ENCODE results near the gene RNF34.

The RNF34 gene

GRCh38 chr12:121455766-121456420 lies 56.0 kb downstream of the RNF34 start:
- H3K9ac ChIP-seq (ENCODE audit: insufficient read length, low read depth), result no peak overlapping the region
- TF ChIP-seq ZNF274 (IDR thresholded peaks at IDR 0.05; ENCODE audit: low read depth, low read length) (no peak), YY1 (IDR thresholded peaks at IDR 0.05; ENCODE audit: insufficient read depth, insufficient read length) (no peak), SUZ12 (IDR thresholded peaks at IDR 0.05; ENCODE audit: extremely low read depth, insufficient read depth, insufficient read length) (no peak)

GRCh38 chr12:121456551-121456950 lies 56.6 kb downstream of the RNF34 start:
- Histone ChIP-seq H3K4me3 (ENCODE audit: insufficient read length, low read depth) (no peak overlapping the region), H3K36me3 (ENCODE audit: insufficient read depth, insufficient read length, low read length) (peaks cover 49% of the 10 kb centered on the region), H3K9ac (ENCODE audit: insufficient read length, low read depth) (no peak overlapping the region), H3K27me3 (ENCODE audit: insufficient read depth, insufficient read length) (no peaks in the 10 kb centered on the region), H3K4me1 (ENCODE audit: insufficient read depth, insufficient read length) (peaks cover 4% of the 10 kb centered on the region), H3K9me3 (ENCODE audit: insufficient read depth, low read length) (peaks cover 7% of the 10 kb centered on the region; the same call in 1 of the 2 replicates)
- no peak for TF ChIP-seq SUZ12 (IDR thresholded peaks at IDR 0.05; ENCODE audit: extremely low read depth, insufficient read depth, insufficient read length)
- TF ChIP-seq YY1 (IDR thresholded peaks at IDR 0.05; ENCODE audit: insufficient read depth, insufficient read length), result no peak
- TF ChIP-seq ZNF274 (IDR thresholded peaks at IDR 0.05; ENCODE audit: low read depth, low read length), result no peak
- no peak for DNase-seq (ENCODE audit: low read depth, low spot score)

More at GRCh38 chr12:121455766-121456420, 56.0 kb downstream of the RNF34 start:
- DNase-seq (ENCODE audit: low read depth, low spot score), result no peak
- Histone ChIP-seq H3K4me1 (ENCODE audit: insufficient read depth, insufficient read length) (peaks cover 4% of the 10 kb centered on the region), H3K36me3 (ENCODE audit: insufficient read depth, insufficient read length, low read length) (peaks cover 47% of the 10 kb centered on the region), H3K27me3 (ENCODE audit: insufficient read depth, insufficient read length) (no peaks in the 10 kb centered on the region), H3K4me3 (ENCODE audit: insufficient read length, low read depth) (no peak overlapping the region), H3K9me3 (ENCODE audit: insufficient read depth, low read length) (peaks cover 7% of the 10 kb centered on the region; the same call in 1 of the 2 replicates)

GRCh38 chr12:121461048-121461447 lies 61.1 kb downstream of the RNF34 start:
- peaks cover 35% of the 10 kb centered on the region for H3K36me3 ChIP-seq (ENCODE audit: insufficient read depth, insufficient read length, low read length)
- no peak overlapping the region for H3K9ac ChIP-seq (ENCODE audit: insufficient read length, low read depth)

GRCh38 chr12:121464331-121464730 lies 64.4 kb downstream of the RNF34 start:
- Histone ChIP-seq H3K27me3 (ENCODE audit: insufficient read depth, insufficient read length) (peaks cover 4% of the 10 kb centered on the region), H3K4me1 (ENCODE audit: insufficient read depth, insufficient read length) (no peaks in the 10 kb centered on the region), H3K36me3 (ENCODE audit: insufficient read depth, insufficient read length, low read length) (peaks cover 24% of the 10 kb centered on the region), H3K9me3 (ENCODE audit: insufficient read depth, low read length) (peaks cover 7% of the 10 kb centered on the region; the same call in 1 of the 2 replicates), H3K4me3 (ENCODE audit: insufficient read length, low read depth) (no peak overlapping the region), H3K9ac (ENCODE audit: insufficient read length, low read depth) (no peak overlapping the region)
- TF ChIP-seq ZNF274 (IDR thresholded peaks at IDR 0.05; ENCODE audit: low read depth, low read length) (no peak), YY1 (IDR thresholded peaks at IDR 0.05; ENCODE audit: insufficient read depth, insufficient read length) (no peak), SUZ12 (IDR thresholded peaks at IDR 0.05; ENCODE audit: extremely low read depth, insufficient read depth, insufficient read length) (no peak)
- DNase-seq (ENCODE audit: low read depth, low spot score), result no peak

More at GRCh38 chr12:121461048-121461447, 61.1 kb downstream of the RNF34 start:
- no peak for DNase-seq (ENCODE audit: low read depth, low spot score)
- TF ChIP-seq YY1 (IDR thresholded peaks at IDR 0.05; ENCODE audit: insufficient read depth, insufficient read length) (no peak), SUZ12 (IDR thresholded peaks at IDR 0.05; ENCODE audit: extremely low read depth, insufficient read depth, insufficient read length) (no peak), ZNF274 (IDR thresholded peaks at IDR 0.05; ENCODE audit: low read depth, low read length) (no peak)
- peaks cover 4% of the 10 kb centered on the region for H3K27me3 ChIP-seq (ENCODE audit: insufficient read depth, insufficient read length)
- peaks cover 7% of the 10 kb centered on the region; the same call in 1 of the 2 replicates for H3K9me3 ChIP-seq (ENCODE audit: insufficient read depth, low read length)
- H3K4me3 ChIP-seq (ENCODE audit: insufficient read length, low read depth), result no peak overlapping the region
- peaks cover 2% of the 10 kb centered on the region for H3K4me1 ChIP-seq (ENCODE audit: insufficient read depth, insufficient read length)

- Histone ChIP-seq H3K27me3 (ENCODE audit: insufficient read depth, insufficient read length) (peaks cover 4% of the 10 kb centered on the region), H3K4me1 (ENCODE audit: insufficient read depth, insufficient read length) (no peaks in the 10 kb centered on the region), H3K9me3 (ENCODE audit: insufficient read depth, low read length) (no peaks in the 10 kb centered on the region), H3K9ac (ENCODE audit: insufficient read length, low read depth) (peak overlapping the region; percentile 87), H3K4me3 (ENCODE audit: insufficient read length, low read depth) (peak overlapping the region; percentile 56), H3K36me3 (ENCODE audit: insufficient read depth, insufficient read length, low read length) (peaks cover 14% of the 10 kb centered on the region)
- no peak for DNase-seq (ENCODE audit: low read depth, low spot score)
- no peak for TF ChIP-seq SUZ12 (IDR thresholded peaks at IDR 0.05; ENCODE audit: extremely low read depth, insufficient read depth, insufficient read length)
- no peak for TF ChIP-seq ZNF274 (IDR thresholded peaks at IDR 0.05; ENCODE audit: low read depth, low read length)
- no peak for TF ChIP-seq YY1 (IDR thresholded peaks at IDR 0.05; ENCODE audit: insufficient read depth, insufficient read length)
These were observed 66.2 kb downstream of the RNF34 start for GRCh38 chr12:121465921-121466793.

GRCh38 chr12:121466794-121467637 lies 67.1 kb downstream of the RNF34 start:
- Histone ChIP-seq H3K4me3 (ENCODE audit: insufficient read length, low read depth) (peak overlapping the region; percentile 60), H3K4me1 (ENCODE audit: insufficient read depth, insufficient read length) (no peaks in the 10 kb centered on the region), H3K36me3 (ENCODE audit: insufficient read depth, insufficient read length, low read length) (peaks cover 14% of the 10 kb centered on the region), H3K9me3 (ENCODE audit: insufficient read depth, low read length) (no peaks in the 10 kb centered on the region), H3K9ac (ENCODE audit: insufficient read length, low read depth) (peak overlapping the region; percentile 87), H3K27me3 (ENCODE audit: insufficient read depth, insufficient read length) (peaks cover 4% of the 10 kb centered on the region)
- peak; percentile 76 for DNase-seq (ENCODE audit: low read depth, low spot score)
- TF ChIP-seq SUZ12 (IDR thresholded peaks at IDR 0.05; ENCODE audit: extremely low read depth, insufficient read depth, insufficient read length) (no peak), ZNF274 (IDR thresholded peaks at IDR 0.05; ENCODE audit: low read depth, low read length) (no peak), YY1 (IDR thresholded peaks at IDR 0.05; ENCODE audit: insufficient read depth, insufficient read length) (no peak)
